Kidney glomerular epithelial cell (primary cell): ENCODE data around the gene OR2A14.
A peak's percentile ranks its signal among the peaks of the same experiment; 100 is the strongest.
"Not testable (repeated sequence)": the region's sequence is repeated elsewhere in the genome, so short reads cannot be mapped to it uniquely, and the experiment has no call there.

Experiments
- DNase-seq: peaks from one replicate; lab custom pipeline; 2025; lab: John Stamatoyannopoulos, UW

Gene OR2A14

GRCh38 chr7:144122876-144123275, at the start of gene OR2A14:
TSS of gene OR2A14 (plus strand) at chr7:144123176. CDS start at chr7:144129113, 5,937 bp downstream.
- DNase-seq = no peak

GRCh38 chr7:144074374-144074773, 48.6 kb upstream of the OR2A14 start:
- no peak for DNase-seq

DNA sequence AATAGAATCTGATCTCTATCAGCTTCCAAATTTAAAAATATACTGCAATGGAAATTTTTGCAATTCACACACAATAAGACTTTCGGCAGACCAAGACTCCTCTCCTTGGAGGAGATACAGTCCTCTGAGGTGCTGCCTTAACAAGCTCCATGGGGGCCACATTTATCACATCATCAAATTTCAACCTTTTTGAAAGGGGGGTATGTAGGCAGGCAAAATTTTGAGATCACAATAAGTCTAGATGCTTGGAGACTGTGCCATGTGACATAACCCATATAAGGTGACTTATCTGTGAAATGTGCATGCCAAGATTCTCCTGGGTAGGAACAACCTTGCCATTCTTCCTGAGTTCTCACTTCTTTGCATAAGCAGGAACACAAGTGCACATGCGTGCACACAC, 37.0 kb upstream of the OR2A14 start, which contains the start of gene OR2A12:
TSS of gene OR2A12 (plus strand) at position 301 of the 400 bp plus-strand sequence. CDS start 8,830 bp downstream, outside the sequence.
- DNase-seq = no peak

DNA sequence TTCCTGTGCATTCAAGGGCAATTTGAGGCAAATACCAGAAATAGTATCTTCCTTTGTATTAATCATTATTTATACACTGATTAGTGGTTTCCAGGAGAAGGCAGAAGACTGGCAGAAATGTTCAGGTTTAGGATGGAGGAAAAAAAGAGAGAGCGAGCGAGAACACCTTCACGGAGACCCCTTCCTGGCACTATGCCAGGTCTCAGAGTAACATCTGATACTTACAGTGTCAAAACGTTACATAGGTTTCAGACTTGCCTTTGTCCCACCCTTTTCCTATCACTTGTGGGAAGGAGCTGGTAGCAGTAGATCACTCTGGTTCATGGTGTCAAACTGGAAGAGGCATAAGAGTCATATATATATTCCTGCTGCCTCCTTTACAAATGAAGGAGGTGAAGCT, 36.2 kb upstream of the OR2A14 start:
- DNase-seq = no peak

GRCh38 chr7:144087230-144087629, 35.7 kb upstream of the OR2A14 start:
- no peak for DNase-seq

GRCh38 chr7:144090667-144091066, 32.3 kb upstream of the OR2A14 start:
- DNase-seq = no peak

DNA sequence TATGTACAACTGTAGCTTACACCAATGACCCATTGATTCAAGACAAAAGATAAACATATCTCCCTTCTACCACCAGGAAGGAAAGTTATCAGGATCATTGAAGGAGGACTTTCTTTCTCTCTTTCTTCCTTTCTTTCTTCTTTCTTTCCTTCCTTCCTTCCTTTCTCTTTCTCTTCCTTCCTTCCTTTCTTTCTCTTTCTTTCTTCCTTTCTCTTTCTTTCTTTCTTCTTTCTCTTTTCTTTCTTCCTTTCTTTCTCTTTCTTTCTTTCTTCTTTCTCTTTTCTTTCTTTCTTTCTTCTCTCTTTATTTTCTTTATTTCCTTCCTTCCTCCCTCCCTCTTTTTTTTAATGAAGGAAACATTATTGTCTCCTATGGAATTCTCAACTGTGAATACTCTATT, 24.2 kb upstream of the OR2A14 start:
- DNase-seq = no peak

GRCh38 chr7:144100607-144101006, 22.4 kb upstream of the OR2A14 start:
- DNase-seq = no peak

- DNase-seq = no peak
Observed at GRCh38 chr7:144102041-144102440, 20.9 kb upstream of the OR2A14 start.

DNA sequence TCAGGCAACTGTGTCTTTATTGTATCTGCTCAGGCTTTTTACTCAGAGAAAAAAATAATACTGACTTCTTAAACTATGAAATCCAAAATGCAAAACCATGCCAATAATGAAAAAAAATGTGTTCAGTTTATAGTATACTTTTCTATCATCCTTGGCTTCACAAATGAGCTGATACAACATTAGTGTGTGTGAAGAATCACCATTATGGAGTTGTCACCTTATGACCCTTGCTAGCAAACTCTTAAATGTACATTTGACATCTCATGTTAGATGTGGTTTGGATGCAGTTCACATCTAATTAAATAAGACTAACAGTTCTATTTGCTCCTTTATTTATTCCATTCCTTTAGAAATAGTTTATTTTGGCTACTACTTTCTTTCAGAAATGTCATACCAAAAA, 17.8 kb upstream of the OR2A14 start:
- no peak for DNase-seq

- no peak for DNase-seq
Observed at GRCh38 chr7:144109283-144109682, 13.7 kb upstream of the OR2A14 start, which contains the start of gene OR2A2. TSS of gene OR2A2 (plus strand) at chr7:144109583. CDS start at chr7:144109583, 0 bp downstream.

DNA sequence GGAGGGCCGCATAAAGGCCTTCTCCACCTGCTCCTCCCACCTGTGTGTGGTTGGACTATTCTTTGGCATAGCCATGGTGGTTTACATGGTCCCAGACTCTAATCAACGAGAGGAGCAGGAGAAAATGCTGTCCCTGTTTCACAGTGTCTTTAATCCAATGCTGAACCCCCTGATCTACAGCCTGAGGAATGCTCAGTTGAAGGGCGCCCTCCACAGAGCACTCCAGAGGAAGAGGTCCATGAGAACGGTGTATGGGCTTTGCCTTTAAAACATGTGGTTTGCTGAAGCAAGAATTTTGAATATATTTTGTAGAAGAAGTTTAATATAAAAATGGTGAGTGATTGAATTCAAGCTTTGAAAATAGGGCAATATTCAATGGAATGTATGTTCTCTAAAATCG, 12.7 kb upstream of the OR2A14 start:
- no peak for DNase-seq

DNA sequence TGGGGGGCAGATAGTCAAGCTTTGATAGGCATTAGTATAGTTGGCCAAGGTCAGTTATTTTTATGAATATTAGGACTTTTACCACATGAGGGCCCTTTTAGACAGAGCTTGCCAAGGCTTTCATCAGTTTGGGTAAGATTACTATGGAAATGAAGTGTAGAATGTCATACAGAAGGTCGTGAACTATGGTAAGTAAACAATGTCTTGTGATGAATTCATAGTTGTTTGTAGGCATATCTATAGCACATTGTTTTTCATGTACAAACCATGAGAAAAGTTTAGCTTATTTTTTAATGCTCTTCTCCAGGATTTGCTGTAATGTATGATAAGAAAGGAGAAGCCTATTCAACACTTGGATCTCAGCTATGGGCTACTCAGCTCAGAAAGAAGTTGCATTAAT, 9.3 kb upstream of the OR2A14 start:
- no peak for DNase-seq

DNA sequence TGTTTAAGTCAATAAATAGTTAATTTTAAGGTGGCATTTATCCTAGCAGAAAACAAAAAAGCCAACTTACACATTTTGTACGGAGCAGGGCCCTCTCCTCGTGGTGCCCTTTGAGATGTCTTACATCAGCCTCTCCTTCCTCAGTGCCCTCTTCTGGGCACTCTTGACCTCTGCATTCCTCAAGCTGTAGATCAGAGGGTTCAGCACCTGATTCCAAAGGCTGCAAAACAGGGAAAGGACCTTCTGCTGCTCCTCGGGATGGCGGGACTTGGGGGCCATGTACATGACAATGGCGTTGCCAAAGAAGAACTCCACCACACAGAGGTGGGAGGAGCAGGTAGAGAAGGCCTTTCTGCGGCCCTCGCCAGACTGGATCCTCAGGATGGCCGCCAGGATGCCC, 4.6 kb upstream of the OR2A14 start:
- no peak for DNase-seq

DNA sequence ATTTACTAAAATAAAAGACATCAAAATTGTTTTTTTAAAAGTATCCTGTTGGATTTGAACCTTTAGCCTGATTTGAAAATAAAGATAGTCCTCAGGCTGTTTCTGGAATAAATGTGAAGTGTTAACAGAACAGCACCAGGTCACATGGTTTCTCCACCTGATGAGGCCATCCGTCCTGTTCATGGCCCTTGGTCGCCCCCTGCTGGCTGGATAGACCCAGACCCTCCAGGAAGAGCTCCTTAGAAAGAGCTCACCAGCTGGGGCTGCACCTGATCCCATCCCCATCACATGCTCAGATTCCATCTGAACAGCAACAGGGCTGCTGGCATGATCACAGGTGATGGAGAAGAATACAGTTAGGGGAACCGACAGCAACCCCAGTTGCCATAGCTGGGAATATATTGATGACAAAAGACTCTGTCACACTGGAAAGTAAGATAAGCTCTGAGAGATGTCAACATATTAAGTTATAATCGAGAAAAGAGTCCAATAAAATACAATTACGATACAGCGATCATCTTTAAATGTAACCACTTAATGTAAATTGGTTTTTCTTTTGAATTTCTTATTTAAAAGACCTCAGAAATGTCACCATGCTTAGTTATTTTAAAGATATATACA, 4.8 kb downstream of the OR2A14 start:
- DNase-seq = peak; percentile 24

DNA sequence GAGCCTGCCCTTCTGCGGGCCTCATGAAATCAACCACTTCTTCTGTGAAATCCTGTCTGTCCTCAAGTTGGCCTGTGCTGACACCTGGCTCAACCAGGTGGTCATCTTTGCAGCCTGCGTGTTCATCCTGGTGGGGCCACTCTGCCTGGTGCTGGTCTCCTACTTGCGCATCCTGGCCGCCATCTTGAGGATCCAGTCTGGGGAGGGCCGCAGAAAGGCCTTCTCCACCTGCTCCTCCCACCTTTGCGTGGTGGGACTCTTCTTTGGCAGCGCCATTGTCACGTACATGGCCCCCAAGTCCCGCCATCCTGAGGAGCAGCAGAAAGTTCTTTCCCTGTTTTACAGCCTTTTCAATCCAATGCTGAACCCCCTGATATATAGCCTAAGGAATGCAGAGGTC, 6.6 kb downstream of the OR2A14 start:
- DNase-seq = not testable (repeated sequence)

- no peak for DNase-seq
Observed at GRCh38 chr7:144130730-144131129, 7.8 kb downstream of the OR2A14 start.

GRCh38 chr7:144132262-144132661, 9.3 kb downstream of the OR2A14 start:
- no peak for DNase-seq

GRCh38 chr7:144133307-144133706, 10.3 kb downstream of the OR2A14 start:
- no peak for DNase-seq

DNA sequence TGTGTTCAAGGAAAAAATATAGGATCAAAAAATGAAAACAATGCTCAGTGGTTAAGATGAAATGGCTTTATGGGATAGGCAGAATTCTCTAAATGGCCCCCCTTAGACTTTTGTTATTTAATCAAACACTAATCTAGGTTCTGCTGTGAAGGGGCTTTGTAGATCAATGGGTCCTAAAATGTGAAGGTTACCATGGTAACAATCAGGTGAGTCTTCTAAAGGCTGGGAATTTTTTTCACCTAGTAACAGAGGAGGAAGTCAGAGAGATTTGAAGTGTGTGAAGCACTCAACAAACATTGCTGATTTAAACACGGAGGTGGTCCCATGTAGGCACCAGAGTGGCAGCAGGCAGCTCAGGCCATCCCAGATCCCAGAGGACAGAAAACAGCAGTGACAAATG, 11.1 kb downstream of the OR2A14 start:
- no peak for DNase-seq

GRCh38 chr7:144137501-144137900, 14.5 kb downstream of the OR2A14 start:
- DNase-seq = no peak

GRCh38 chr7:144142187-144142586, 19.2 kb downstream of the OR2A14 start:
- DNase-seq = no peak

DNA sequence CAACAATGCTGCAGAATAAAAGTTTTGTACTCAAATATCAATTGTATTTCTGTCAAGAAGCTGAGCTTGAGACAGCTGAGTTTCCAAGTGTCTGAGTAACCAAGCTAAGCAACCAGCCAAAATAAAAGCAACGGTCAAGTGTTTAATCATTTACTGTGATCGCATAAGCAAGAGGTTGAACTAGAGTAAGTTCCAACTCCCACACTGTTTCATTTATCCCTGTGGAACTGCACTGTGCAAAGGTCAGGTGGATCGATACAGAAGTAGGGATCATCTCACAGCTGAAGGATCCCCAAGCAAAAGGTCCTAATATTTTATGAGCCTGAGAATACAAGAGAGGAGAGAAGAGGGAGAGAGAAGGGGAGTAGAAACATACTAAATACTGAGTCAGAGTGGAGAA, 21.4 kb downstream of the OR2A14 start:
- DNase-seq = no peak

DNA sequence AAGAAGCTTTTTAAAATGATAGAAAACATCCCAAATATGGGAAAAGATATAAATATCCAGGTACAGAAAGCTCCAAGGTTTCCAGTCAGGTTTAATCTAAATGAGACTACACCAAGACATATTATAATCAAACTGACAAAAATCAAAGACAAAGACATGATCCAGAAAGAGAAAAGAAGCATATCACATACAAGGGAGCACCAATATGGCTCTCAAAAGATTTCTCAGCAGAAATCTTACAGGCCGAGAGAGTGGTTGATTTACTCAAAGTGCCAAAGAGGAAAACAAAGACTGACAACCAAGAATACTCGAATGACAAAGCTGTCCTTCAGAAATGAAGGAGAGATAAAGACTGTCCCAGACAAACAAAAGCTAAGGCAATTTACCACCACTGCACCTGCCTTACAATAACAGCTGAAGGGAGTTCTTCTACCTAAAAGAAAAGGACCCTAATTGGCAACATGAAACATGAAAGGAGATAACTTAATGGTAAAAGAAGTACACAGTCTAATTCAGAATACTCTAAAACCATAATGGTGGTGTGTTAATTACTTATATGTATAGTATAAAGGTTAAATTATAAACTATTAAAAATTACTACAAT, 25.4 kb downstream of the OR2A14 start:
- no peak for DNase-seq
